A549 (cell line): Measurements from ENCODE around the gene TLDC2. TPM values are rescaled to one million over a fixed set of nuclear protein-coding genes. Genes with fewer than 3 reads are reported as not detected.

Experiments used
- ATAC-seq, 2 experiments: fragments of 200-7000 bp in 1 of 2; fragments of >200 bp in 1 of 2; cut with Nextera tagmentation in 1 of 2; cut with Tn5 transposase in 1 of 2; 3 replicates each; pipeline versions ENCODE4 v1.8.0 to v1.9.1; 2018 to 2020; ENCODE audit warnings: mild to moderate bottlenecking in 1 of 2, moderate library complexity in 1 of 2
- CTCF ChIA-PET: fragments of 300-600 bp; sonication (Branson Sonifier 250); formaldehyde crosslinking; extraction: SDS; loops from one replicate; lab custom pipeline; 2021; ENCODE audit warnings: antibody characterized with exemption, inconsistent platforms; lab: Yijun Ruan, JAX
- POLR2A ChIA-PET: fragments of 350-600 bp; formaldehyde crosslinking; extraction: SDS; loops from one replicate; lab custom pipeline; 2021; ENCODE audit warnings: antibody characterized with exemption, inconsistent platforms; lab: Yijun Ruan, JAX
- DNase-seq, 2 experiments: peaks; one replicate each; pipeline versions ENCODE4 v3.0.0 to v3.0.0-alpha.2; 2011 to 2016; ENCODE audit warnings: low read depth in 1 of 2, low spot score in 1 of 2
- FAIRE-seq: peaks from 2 replicates; lab custom pipeline; 2011; peaks lifted over from hg19 to GRCh38; lab: Jason Lieb, UNC
- H3K27ac ChIP-seq, 2 experiments: fragments of >200 bp; sonication (Bioruptor Twin); formaldehyde crosslinking; 3 replicates each; pipeline ENCODE4 v1.5.1; 2016 to 2017
- H3K4me1 ChIP-seq: fragments of >200 bp; sonication (Bioruptor Twin); formaldehyde crosslinking; 3 replicates; pipeline ENCODE4 v1.6.1; 2016
- H3K4me2 ChIP-seq: fragments of >200 bp; sonication (Bioruptor Twin); formaldehyde crosslinking; 3 replicates; pipeline ENCODE4 v1.6.1; 2016
- H3K4me3 ChIP-seq: fragments of >200 bp; sonication (Bioruptor Twin); formaldehyde crosslinking; 3 replicates; pipeline ENCODE4 v1.5.1; 2016
- H3K9me3 ChIP-seq: fragments of >200 bp; sonication (Bioruptor Twin); formaldehyde crosslinking; 3 replicates; pipeline ENCODE4 v1.6.1; 2016
- ATOH8 ChIP-seq: fragments of 250-450 bp; sonication (Bioruptor Pico); IDR thresholded peaks from 2 replicates; pipeline ENCODE4 v1.5.0; 2020; ENCODE audit warnings: low read depth, mild to moderate bottlenecking, moderate library complexity
- BHLHE40 ChIP-seq: IDR thresholded peaks from 2 replicates; pipeline ENCODE4 v1.6.1; 2012; ENCODE audit warnings: low read depth, low read length, inconsistent platforms
- CBX2 ChIP-seq: fragments of 200-600 bp; sonication (generic); IDR thresholded peaks from 2 replicates; pipeline ENCODE4 v1.6.1; 2016; ENCODE audit warnings: low read depth, mild to moderate bottlenecking, borderline replicate concordance
- CBX8 ChIP-seq: fragments of 200-600 bp; sonication (generic); IDR thresholded peaks from 2 replicates; pipeline ENCODE4 v1.6.1; 2016
- EP300 ChIP-seq, 2 experiments: fragments of >200 bp; sonication (Bioruptor Twin); formaldehyde crosslinking; IDR thresholded peaks; 2 replicates in 1 of 2; 3 replicates in 1 of 2; pipeline ENCODE4 v1.6.1; 2016 to 2017
- FOSB ChIP-seq: fragments of 250-450 bp; sonication (Bioruptor Pico); IDR thresholded peaks from 2 replicates; pipeline ENCODE4 v1.5.0; 2020; ENCODE audit warnings: mild to moderate bottlenecking, moderate library complexity
- FOSL2 ChIP-seq, 2 experiments: fragments of 450-650 bp in 1 of 2; fragments of >200 bp in 1 of 2; sonication (Bioruptor Twin) in 1 of 2; formaldehyde crosslinking; IDR thresholded peaks; 2 replicates each; pipeline versions ENCODE4 v1.5.0 to v1.6.1; 2016 to 2020; ENCODE audit warnings: mild to moderate bottlenecking in 1 of 2, moderate library complexity in 1 of 2
- GATA3 ChIP-seq: IDR thresholded peaks from 2 replicates; pipeline ENCODE4 v1.6.1; 2012; ENCODE audit warnings: borderline replicate concordance
- HEYL ChIP-seq: fragments of 250-450 bp; sonication (Bioruptor Pico); IDR thresholded peaks from 2 replicates; pipeline ENCODE4 v1.8.0; 2021; ENCODE audit warnings: mild to moderate bottlenecking, moderate library complexity
- HOXB13 ChIP-seq: fragments of 250-450 bp; sonication (Bioruptor Pico); IDR thresholded peaks from 2 replicates; pipeline ENCODE4 v1.5.0; 2020; ENCODE audit warnings: low read depth, mild to moderate bottlenecking, moderate library complexity
- HOXB5 ChIP-seq: fragments of 250-450 bp; sonication (Bioruptor Pico); IDR thresholded peaks from 2 replicates; pipeline ENCODE4 v1.5.0; 2020; ENCODE audit warnings: mild to moderate bottlenecking, moderate library complexity
- KDM1A ChIP-seq: fragments of 200-600 bp; sonication (generic); IDR thresholded peaks from 2 replicates; pipeline ENCODE4 v1.6.1; 2016; ENCODE audit warnings: low read depth, mild to moderate bottlenecking
- MAFK ChIP-seq: fragments of 450-650 bp; IDR thresholded peaks from 2 replicates; pipeline ENCODE4 v1.6.1; 2014; ENCODE audit not compliant: partially characterized antibody
- MYC ChIP-seq: IDR thresholded peaks from 2 replicates; pipeline ENCODE4 v1.6.1; 2012; ENCODE audit warnings: mild to moderate bottlenecking, inconsistent platforms, low read length, improper control_type of control experiment, borderline replicate concordance
- NFE2L2 ChIP-seq: fragments of 150-350 bp; conservative IDR thresholded peaks from 2 replicates; pipeline ENCODE4 v1.6.1; 2014; ENCODE audit warnings: low read length
- NPAS2 ChIP-seq: fragments of 250-450 bp; sonication (Bioruptor Pico); IDR thresholded peaks from 2 replicates; pipeline ENCODE4 v1.8.0; 2022; ENCODE audit warnings: mild to moderate bottlenecking, moderate library complexity, borderline replicate concordance
- POLR2A ChIP-seq: IDR thresholded peaks from 2 replicates; pipeline ENCODE4 v1.6.1; 2012; ENCODE audit warnings: mild to moderate bottlenecking, low read length
- POLR2AphosphoS2 ChIP-seq: conservative IDR thresholded peaks from 2 replicates; pipeline ENCODE4 v1.6.1; 2012; ENCODE audit warnings: low read length, improper control_type of control experiment, inconsistent platforms
- RCOR1 ChIP-seq: fragments of 150-350 bp; IDR thresholded peaks from 2 replicates; pipeline ENCODE4 v1.6.1; 2014; ENCODE audit warnings: antibody characterized with exemption, low read length, low read depth
- REST ChIP-seq: fragments of 200-600 bp; sonication (generic); IDR thresholded peaks from 2 replicates; pipeline ENCODE4 v1.6.1; 2016; ENCODE audit warnings: antibody characterized with exemption, mild to moderate bottlenecking, moderate library complexity
- ZC3H11A ChIP-seq: fragments of 450-650 bp; IDR thresholded peaks from 2 replicates; pipeline ENCODE4 v1.6.1; 2014; ENCODE audit warnings: antibody characterized with exemption, mild to moderate bottlenecking
- WGBS: methylation state at CpG from one replicate; pipeline ENCODE4 v1.1.6; 2017; ENCODE audit errors: missing lambda C conversion rate; 5-methylcytosine and 5-hydroxymethylcytosine counted together
- polyA plus RNA-seq, 4 experiments: library from polyadenylated mRNA; depleted of rRNA in 3 of 4; stranded (reverse); fragments of >200 nt; fragmentation: RNase III in 1 of 4; extraction: RNeasy Plus Mini Kit Qiagen cat#74134 plus additional on column Dnase treatment in 1 of 4; gene quantifications; 2 replicates in 3 of 4; 3 replicates in 1 of 4; pipeline ENCODE4 v1.2.3, GENCODE V29; 2011 to 2017
- TF ChIP-seq, protein P1 (sequence below): IDR thresholded peaks from 2 replicates; pipeline ENCODE4 v1.6.1; 2012
- TF ChIP-seq, protein P2 (sequence below): IDR thresholded peaks from 2 replicates; pipeline ENCODE4 v1.6.1; 2012
- TF ChIP-seq, protein P3 (sequence below): fragments of >200 bp; sonication (Bioruptor Twin); formaldehyde crosslinking; IDR thresholded peaks from 3 replicates; pipeline ENCODE4 v1.5.1; 2016

TLDC2 gene
- polyA plus RNA-seq, 2 of the 4 experiments (the other 2 are of a cell fraction): 0.17 TPM; not detected in 1

- POLR2A ChIA-PET: interaction anchor here (1.2 kb wide), 1 partner anchor 25 kb away, joined by 3 read pairs; no protein-coding TSS in a partner anchor
- no peaks in the 10 kb centered on the region for H3K9me3 ChIP-seq
- WGBS: 83% methylated on average over 5 of the region's 5 CpGs
- H3K27ac ChIP-seq: no peak overlapping the region; a peak in 1 of 6 replicates
- no peak overlapping the region for H3K4me2 ChIP-seq
- no peak for ATAC-seq
- H3K4me1 ChIP-seq: peaks cover 49% of the 10 kb centered on the region
- TF ChIP-seq, protein P1, sequence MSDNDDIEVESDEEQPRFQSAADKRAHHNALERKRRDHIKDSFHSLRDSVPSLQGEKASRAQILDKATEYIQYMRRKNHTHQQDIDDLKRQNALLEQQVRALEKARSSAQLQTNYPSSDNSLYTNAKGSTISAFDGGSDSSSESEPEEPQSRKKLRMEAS: no peak
- TF ChIP-seq HEYL (CRISPR knock-in tag) (no peak), CBX2 (no peak), MYC (no peak), FOSB (CRISPR knock-in tag) (no peak), POLR2AphosphoS2 (no peak), MAFK (no peak), REST (no peak), HOXB5 (CRISPR knock-in tag) (no peak)
- TF ChIP-seq, protein P2, sequence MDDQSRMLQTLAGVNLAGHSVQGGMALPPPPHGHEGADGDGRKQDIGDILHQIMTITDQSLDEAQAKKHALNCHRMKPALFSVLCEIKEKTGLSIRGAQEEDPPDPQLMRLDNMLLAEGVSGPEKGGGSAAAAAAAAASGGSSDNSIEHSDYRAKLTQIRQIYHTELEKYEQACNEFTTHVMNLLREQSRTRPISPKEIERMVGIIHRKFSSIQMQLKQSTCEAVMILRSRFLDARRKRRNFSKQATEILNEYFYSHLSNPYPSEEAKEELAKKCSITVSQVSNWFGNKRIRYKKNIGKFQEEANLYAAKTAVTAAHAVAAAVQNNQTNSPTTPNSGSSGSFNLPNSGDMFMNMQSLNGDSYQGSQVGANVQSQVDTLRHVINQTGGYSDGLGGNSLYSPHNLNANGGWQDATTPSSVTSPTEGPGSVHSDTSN: no peak
- H3K4me3 ChIP-seq: no peak overlapping the region
- no peak for FAIRE-seq
- CTCF ChIA-PET: interaction anchor here (1.1 to 8.0 kb wide), 6 partner anchors 12 to 248 kb away, joined by 3 to 96 read pairs (median 5); partner anchors contain the start of gene DSN1
- DNase-seq: no peak
These were observed 15.6 kb upstream of the TLDC2 start for GRCh38 chr20:36860339-36860738.

- H3K9me3 ChIP-seq: no peaks in the 10 kb centered on the region
- H3K4me1 ChIP-seq: peaks cover 43% of the 10 kb centered on the region
- no peak for ATAC-seq
- H3K27ac ChIP-seq: peak overlapping the region; percentile 79 to 96
- 90% methylated on average over 14 of the region's 14 CpGs for WGBS
- FAIRE-seq: no peak
- CTCF ChIA-PET: interaction anchor here (1.1 to 8.0 kb wide), 7 partner anchors 13 to 249 kb away, joined by 3 to 96 read pairs (median 4); partner anchors contain the start of gene DSN1
- H3K4me2 ChIP-seq: peak overlapping the region; percentile 89
- TF ChIP-seq GATA3: no peak
- no peak for TF ChIP-seq ATOH8
- no peak for TF ChIP-seq POLR2AphosphoS2
- TF ChIP-seq FOSL2 (IDR thresholded peaks at IDR 0.05): no peak
- TF ChIP-seq FOSL2 (CRISPR knock-in tag; IDR thresholded peaks at IDR 0.05): no peak
- 0 out of 2 replicates have a peak, but pooled peaks have one; percentile 7 for TF ChIP-seq KDM1A
- TF ChIP-seq, all 56 proteins: peak for 1
- POLR2A ChIA-PET: interaction anchor here (1.2 kb wide), 1 partner anchor 26 kb away, joined by 3 read pairs; no protein-coding TSS in a partner anchor
- peak overlapping the region; percentile 85 for H3K4me3 ChIP-seq
- no peak for DNase-seq
These were observed 14.9 kb upstream of the TLDC2 start for GRCh38 chr20:36860811-36861624.

GRCh38 chr20:36861625-36861874 lies 14.4 kb upstream of the TLDC2 start:
- ChIA-PET POLR2A (no interaction called here), CTCF (interaction anchor here (0.7 to 8.0 kb wide), 6 partner anchors 13 to 117 kb away, joined by 3 to 96 read pairs (median 5); partner anchors contain the start of gene DSN1)
- Histone ChIP-seq H3K4me3 (peak overlapping the region; percentile 85), H3K9me3 (no peaks in the 10 kb centered on the region), H3K4me2 (peak overlapping the region; percentile 89), H3K27ac (peak overlapping the region; percentile 79 to 96), H3K4me1 (peaks cover 37% of the 10 kb centered on the region)
- no peak for FAIRE-seq
- peak in 1 of 2 experiments; percentile 25 for DNase-seq
- 7% methylated on average over 6 of the region's 7 CpGs for WGBS
- ATAC-seq: peak in 1 of 2 experiments; percentile 3; a peak in 3 of 6 replicates
- TF ChIP-seq EP300 (IDR thresholded peaks at IDR 0.05) (no peak), BHLHE40 (no peak), RCOR1 (no peak), HOXB13 (CRISPR knock-in tag) (no peak; the same call in 1 of the 2 replicates), CBX2 (no peak), NFE2L2 (no peak), ATOH8 (no peak), CBX8 (no peak), POLR2A (no peak), ZC3H11A (no peak), NPAS2 (CRISPR knock-in tag) (no peak)
- TF ChIP-seq, protein P3, sequence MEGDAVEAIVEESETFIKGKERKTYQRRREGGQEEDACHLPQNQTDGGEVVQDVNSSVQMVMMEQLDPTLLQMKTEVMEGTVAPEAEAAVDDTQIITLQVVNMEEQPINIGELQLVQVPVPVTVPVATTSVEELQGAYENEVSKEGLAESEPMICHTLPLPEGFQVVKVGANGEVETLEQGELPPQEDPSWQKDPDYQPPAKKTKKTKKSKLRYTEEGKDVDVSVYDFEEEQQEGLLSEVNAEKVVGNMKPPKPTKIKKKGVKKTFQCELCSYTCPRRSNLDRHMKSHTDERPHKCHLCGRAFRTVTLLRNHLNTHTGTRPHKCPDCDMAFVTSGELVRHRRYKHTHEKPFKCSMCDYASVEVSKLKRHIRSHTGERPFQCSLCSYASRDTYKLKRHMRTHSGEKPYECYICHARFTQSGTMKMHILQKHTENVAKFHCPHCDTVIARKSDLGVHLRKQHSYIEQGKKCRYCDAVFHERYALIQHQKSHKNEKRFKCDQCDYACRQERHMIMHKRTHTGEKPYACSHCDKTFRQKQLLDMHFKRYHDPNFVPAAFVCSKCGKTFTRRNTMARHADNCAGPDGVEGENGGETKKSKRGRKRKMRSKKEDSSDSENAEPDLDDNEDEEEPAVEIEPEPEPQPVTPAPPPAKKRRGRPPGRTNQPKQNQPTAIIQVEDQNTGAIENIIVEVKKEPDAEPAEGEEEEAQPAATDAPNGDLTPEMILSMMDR: no peak
